Glomerular visceral epithelial cell (primary cell): ENCODE results near the gene CEPT1.
"Not testable (repeated sequence)": the region's sequence is repeated elsewhere in the genome, so short reads cannot be mapped to it uniquely, and the experiment has no call there.

Experiments
- DNase-seq: peaks from one replicate; pipeline ENCODE4 v3.0.0-alpha.2; 2016; ENCODE audit errors: extremely low spot score

Gene CEPT1

GRCh38 chr1:111139956-111140679 lies at the start of gene CEPT1, which contains the start of gene DRAM2:
Gene CEPT1, plus strand, starts transcription at chr1:111140223. Its CDS starts 7,492 bp downstream, at chr1:111147715.
Gene DRAM2, minus strand, starts transcription at chr1:111140093. Its CDS starts 8,539 bp downstream, at chr1:111131554.
- peak; percentile 93 for DNase-seq

GRCh38 chr1:111095421-111095820 lies 44.6 kb upstream of the CEPT1 start:
- not testable (repeated sequence) for DNase-seq

DNA sequence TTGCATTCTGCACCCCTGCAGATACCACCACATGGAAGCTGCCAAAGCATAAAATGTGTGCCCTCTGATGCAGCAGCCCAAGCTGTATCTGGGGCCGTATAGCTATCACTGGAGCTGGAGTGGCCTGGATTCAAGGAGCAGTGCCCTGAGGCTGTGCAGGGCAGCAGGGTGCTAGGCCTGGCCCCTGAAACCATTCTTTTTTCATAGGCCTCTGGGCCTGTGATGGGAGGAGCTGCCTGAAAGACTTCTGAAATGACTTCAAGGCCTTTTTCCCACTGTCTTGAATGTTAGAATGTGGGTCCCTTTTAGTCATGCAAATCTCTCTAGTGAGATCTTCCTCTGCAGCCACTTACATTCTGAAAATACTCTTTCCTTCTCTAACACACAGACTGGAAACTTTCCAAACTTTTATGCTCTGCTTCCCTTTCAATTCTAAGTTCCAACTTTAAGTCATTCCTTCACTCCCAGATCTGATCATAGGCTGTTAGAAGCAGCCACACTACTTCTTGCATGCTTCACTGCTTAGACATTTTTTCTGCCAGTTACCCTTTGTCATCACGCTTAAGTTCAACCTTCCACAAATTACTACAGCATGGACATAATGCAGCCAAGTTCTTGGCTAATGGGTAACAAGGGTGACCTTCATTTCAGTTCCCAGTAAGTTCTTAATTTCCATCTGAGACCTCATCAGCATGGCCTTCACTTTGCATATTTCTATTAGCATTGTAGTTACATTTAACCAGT lies 42.5 kb upstream of the CEPT1 start:
- DNase-seq = no peak

GRCh38 chr1:111099289-111099688 lies 40.7 kb upstream of the CEPT1 start:
- no peak for DNase-seq

- DNase-seq = no peak
These were observed 38.0 kb upstream of the CEPT1 start for GRCh38 chr1:111101854-111102642.

- no peak for DNase-seq
These were observed 35.0 kb upstream of the CEPT1 start for GRCh38 chr1:111104981-111105380.

GRCh38 chr1:111110197-111110899 lies 29.7 kb upstream of the CEPT1 start:
- DNase-seq = no peak

DNA sequence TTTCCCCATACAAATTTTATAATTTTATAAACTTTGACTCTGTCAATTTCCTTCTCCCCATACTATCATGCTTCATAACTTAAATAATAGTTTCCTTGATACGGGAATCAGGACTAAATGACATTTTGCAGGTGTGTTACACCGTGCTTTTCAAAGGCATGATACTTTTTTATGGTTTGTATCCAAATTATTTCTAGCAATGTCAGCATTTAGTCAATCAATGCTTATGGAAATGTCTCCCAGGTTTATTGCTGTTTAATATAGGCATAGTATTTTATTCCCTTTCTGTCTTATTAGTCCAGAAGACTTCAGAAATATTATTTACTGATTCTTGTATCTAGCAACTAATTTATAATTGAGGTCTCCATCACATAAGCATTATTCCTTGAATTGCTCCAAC lies 23.5 kb upstream of the CEPT1 start:
- DNase-seq = no peak

DNA sequence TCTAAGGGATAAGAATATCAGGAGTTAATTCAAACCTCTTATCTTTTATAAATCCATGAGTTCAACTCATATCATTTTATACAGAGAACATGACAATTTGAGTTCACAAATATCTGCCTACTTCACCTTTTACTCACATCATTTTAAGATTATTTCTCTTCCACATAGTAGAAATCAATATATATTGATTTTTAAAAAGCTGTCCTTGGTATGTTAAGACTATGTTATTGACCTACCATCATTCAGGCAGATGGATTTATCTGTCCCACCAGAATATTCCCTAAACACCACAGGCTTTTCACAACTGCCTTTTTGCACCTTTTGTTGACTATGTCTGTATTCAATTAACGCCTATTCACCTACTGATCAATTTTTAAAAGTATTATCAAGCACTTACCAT lies 13.7 kb upstream of the CEPT1 start:
- no peak for DNase-seq

DNA sequence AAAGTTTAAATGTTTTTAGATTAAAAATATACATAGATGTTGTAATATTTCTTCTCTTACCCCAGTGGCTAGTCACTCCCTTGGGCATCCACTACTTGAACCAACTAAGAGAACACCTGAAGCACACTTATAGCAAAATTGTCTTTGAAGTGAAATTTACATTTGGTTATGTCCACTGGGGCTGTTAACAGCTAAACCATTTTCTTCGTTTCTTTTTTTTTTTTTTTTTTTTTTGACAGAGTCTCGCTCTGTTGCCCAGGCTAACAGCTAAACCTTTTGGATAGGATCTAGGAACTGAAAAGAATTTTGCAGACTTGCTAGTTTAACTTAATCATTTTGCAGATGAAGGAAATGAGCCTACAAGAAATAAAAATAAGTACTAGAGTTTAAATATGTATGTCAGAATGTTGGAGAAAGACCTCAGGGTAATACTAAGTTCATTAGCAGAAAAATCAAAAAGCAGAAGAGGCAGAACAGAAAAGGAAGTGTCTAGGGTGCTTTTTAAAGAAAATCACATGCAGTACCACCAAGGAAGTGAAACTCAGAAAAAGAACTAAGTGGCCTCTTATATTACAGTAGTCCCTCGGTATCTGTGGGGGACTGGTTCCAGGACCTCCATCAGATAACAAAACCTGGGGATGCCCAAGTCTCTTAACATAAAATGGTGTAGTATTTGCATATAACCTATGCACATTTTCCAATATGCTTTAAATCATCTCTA lies 11.9 kb upstream of the CEPT1 start:
- no peak for DNase-seq

GRCh38 chr1:111129376-111129775 lies 10.6 kb upstream of the CEPT1 start:
- DNase-seq = no peak

DNA sequence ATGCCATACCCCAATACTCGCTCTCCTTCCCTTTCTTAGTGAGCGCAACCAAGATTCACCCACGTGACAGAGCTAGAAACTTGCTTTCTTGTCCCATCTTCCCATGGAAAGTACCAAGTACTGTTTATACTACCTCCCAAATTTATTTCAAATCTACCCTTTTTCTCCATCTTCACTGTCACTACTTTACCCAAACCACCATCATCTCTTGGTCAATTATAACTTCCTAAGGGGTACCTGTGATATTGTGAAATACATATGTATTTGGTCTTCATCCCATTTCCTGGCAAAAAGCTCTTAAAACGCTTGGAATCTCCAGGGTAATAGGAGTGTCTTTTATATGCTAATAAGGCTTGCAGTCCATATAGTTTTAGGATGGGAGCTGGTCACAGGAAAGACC lies 8.3 kb upstream of the CEPT1 start:
- DNase-seq = no peak

- DNase-seq = no peak
These were observed 6.2 kb upstream of the CEPT1 start for GRCh38 chr1:111133866-111134265.

DNA sequence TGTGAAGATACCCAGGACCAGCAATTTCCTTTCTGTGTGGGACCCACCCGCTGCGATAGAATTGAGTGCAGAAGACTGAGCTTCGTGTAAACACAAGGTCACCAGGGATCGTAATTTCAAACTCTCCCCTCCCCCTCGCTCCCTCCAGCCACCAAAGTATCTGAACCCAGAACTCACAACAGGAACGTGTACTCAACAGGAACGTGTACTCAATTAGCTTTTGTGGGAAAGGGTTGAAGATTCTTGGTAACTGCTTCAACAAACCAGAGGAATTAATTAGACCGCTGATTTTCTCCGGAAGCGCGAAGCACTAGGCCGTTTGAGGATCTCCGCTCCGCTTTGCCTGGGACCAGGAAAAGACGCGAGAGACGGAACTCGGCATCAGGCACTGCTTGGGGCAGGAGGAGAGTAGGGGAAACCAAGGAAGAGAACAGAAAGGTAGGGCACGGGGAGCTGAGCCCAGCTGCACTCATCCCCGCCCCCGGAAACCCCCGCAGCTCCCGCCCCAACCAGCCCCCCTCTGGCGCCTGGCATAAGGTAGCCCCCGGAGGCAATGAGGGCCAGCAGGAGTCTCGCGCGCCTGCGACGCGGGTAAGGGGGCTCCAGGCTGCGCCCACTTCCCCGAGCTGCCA lies 583 bp upstream of the CEPT1 start:
- peak; percentile 56 for DNase-seq

- peak; percentile 67 for DNase-seq
These were observed 601 bp downstream of the CEPT1 start for GRCh38 chr1:111140680-111140967.

DNA sequence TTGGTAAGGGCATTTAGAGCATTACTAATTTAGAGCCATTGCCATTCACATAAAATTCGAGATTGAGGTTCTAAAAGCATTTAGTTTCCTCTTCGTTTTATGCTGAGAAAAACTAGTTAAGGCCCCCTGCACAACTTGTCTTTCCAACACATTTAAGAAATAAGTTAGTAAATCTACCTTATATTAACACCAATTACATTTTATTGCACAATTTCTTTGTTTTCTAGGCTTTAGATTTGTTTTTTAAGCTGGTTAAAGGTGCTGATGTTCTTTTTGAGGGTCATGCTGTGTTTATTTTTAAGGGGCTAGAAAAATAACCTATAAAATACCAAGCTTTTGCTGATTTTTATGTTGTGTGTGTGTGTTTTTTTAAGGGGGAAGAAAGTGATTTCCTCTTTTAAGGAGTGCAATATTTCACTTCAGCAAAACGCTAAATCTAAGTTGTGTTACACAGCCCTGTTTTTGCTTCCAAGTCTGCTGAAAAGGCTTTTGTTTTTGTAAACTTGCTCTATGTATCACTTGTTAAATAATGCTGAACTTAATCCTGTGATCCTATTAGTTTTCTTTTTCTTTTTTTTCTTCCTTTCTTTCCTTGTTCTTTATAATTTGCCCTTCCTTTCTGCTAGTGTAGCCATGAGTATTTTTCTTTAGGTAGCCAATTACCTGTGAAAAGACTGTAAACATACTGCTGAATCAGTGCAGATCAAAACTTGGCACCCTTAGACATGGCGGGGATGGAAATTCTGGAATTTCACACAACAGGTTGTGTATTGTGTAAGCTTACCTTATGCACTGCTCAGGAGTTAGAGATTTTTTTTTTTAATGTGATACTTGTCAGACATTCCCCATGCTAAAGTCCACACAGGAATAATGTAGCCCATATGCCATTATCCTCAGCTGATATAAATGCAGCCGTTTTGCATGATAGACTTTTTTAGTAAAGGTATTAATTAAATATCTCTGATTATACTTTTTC lies 1.5 kb downstream of the CEPT1 start:
- no peak for DNase-seq

GRCh38 chr1:111142356-111142975 lies 2.4 kb downstream of the CEPT1 start:
- DNase-seq = peak; percentile 7

GRCh38 chr1:111145542-111145941 lies 5.5 kb downstream of the CEPT1 start:
- no peak for DNase-seq
